Panc1 (cell line): ENCODE results near the gene YTHDF1. TPM values are rescaled to one million over a fixed set of nuclear protein-coding genes. Genes with fewer than 3 reads are reported as not detected.

ENCODE experiments used
- ATAC-seq: fragments of 200-7000 bp; cut with Tn5 transposase; 2 replicates; pipeline ENCODE4 v1.9.1; 2020; ENCODE audit warnings: mild to moderate bottlenecking, moderate library complexity
- BruUV-seq: library from RNA; stranded (reverse); fragments of 400-500 nt; replicated peaks from 2 replicates; lab custom pipeline; 2021; lab: Mats Ljungman, UMichigan
- CTCF ChIA-PET: fragments of 300-600 bp; sonication (Branson Sonifier 250); formaldehyde crosslinking; loops from one replicate; lab custom pipeline; 2022; ENCODE audit warnings: antibody characterized with exemption; lab: Charles Lee
- POLR2A ChIA-PET: fragments of 300-600 bp; sonication (Branson Sonifier 250); formaldehyde crosslinking; loops from one replicate; lab custom pipeline; 2022; ENCODE audit warnings: antibody characterized with exemption; lab: Charles Lee
- DNase-seq: peaks from one replicate; pipeline ENCODE4 v3.0.0-alpha.2; 2010; ENCODE audit warnings: low read depth, low spot score
- H3K27ac ChIP-seq: 2 replicates; pipeline ENCODE4 v1.5.1; 2011; ENCODE audit warnings: mild to moderate bottlenecking, low read length, inconsistent platforms
- H3K27me3 ChIP-seq: fragments of 200-500 bp; sonication (Bioruptor generic); 2 replicates; pipeline ENCODE4 v1.6.0; 2014; ENCODE audit warnings: low read length, inconsistent platforms; ENCODE audit not compliant: control insufficient read depth, insufficient read depth
- H3K36me3 ChIP-seq: fragments of 200-500 bp; sonication (Bioruptor generic); 2 replicates; pipeline ENCODE4 v1.5.1; 2014; ENCODE audit warnings: inconsistent platforms, mild to moderate bottlenecking, low read length, moderate library complexity; ENCODE audit not compliant: control insufficient read depth, insufficient read depth
- H3K4me1 ChIP-seq: 2 replicates; pipeline ENCODE4 v1.5.1; 2011; ENCODE audit warnings: inconsistent platforms, mild to moderate bottlenecking, low read length, moderate library complexity; ENCODE audit not compliant: control insufficient read depth, insufficient read depth
- H3K4me3 ChIP-seq, 2 experiments: 2 replicates each; pipeline ENCODE4 v1.5.1; 2011 to 2012; ENCODE audit warnings: low read depth in 2 of 2, low read length in 2 of 2, mild to moderate bottlenecking in 2 of 2, inconsistent platforms in 1 of 2, moderate library complexity in 1 of 2
- H3K9me3 ChIP-seq: fragments of 200-500 bp; sonication (Bioruptor generic); 2 replicates; pipeline ENCODE4 v1.5.1; 2014; ENCODE audit warnings: low read depth, mild to moderate bottlenecking, inconsistent platforms, low read length, moderate library complexity; ENCODE audit not compliant: control insufficient read depth, insufficient read depth
- POLR2AphosphoS5 ChIP-seq: IDR thresholded peaks from 2 replicates; pipeline ENCODE4 v1.6.1; 2012; ENCODE audit warnings: mild to moderate bottlenecking, low read depth, low read length, moderate library complexity
- SIN3A ChIP-seq: IDR thresholded peaks from 2 replicates; pipeline ENCODE4 v1.6.1; 2012; ENCODE audit warnings: low read depth, mild to moderate bottlenecking, low read length, moderate library complexity, borderline replicate concordance; ENCODE audit not compliant: insufficient read depth
- TCF7L2 ChIP-seq: IDR thresholded peaks from 2 replicates; pipeline ENCODE4 v1.6.1; 2011; ENCODE audit warnings: mild to moderate bottlenecking, low read depth, low read length, inconsistent platforms
- in situ Hi-C: cut with HindIII; loops from 2 replicates; pipeline ENCODE4 v1.10.0; 2016; ENCODE audit warnings: low sequenced_read_pairs, low pct_unique_long_range_greater_than_20kb
- intact Hi-C: fragments of 100-400 bp; cut with micrococcal nuclease; formaldehyde crosslinking; loops from one replicate; pipeline ENCODE4 v1.10.0; 2022; ENCODE audit not compliant: unreplicated experiment
- total RNA-seq: library from RNA; stranded (reverse); gene quantifications from one replicate; pipeline ENCODE4 v1.2.1, GENCODE V29; 2021; ENCODE audit not compliant: unreplicated experiment
- TF ChIP-seq, protein P1 (sequence below), 2 experiments: IDR thresholded peaks; 2 replicates each; pipeline ENCODE4 v1.6.1; 2011 to 2012; ENCODE audit warnings: low read depth in 2 of 2, control low read depth in 1 of 2, low read length in 1 of 2, mild to moderate bottlenecking in 1 of 2, moderate library complexity in 1 of 2; ENCODE audit not compliant: insufficient read depth in 1 of 2
- TF ChIP-seq, protein P2 (sequence below): fragments of 450-650 bp; IDR thresholded peaks from 2 replicates; pipeline ENCODE4 v1.5.1; 2017; ENCODE audit warnings: mild to moderate bottlenecking

YTHDF1 gene
- total RNA-seq, 1 experiment from 2014 or later: 43.0 TPM

DNA sequence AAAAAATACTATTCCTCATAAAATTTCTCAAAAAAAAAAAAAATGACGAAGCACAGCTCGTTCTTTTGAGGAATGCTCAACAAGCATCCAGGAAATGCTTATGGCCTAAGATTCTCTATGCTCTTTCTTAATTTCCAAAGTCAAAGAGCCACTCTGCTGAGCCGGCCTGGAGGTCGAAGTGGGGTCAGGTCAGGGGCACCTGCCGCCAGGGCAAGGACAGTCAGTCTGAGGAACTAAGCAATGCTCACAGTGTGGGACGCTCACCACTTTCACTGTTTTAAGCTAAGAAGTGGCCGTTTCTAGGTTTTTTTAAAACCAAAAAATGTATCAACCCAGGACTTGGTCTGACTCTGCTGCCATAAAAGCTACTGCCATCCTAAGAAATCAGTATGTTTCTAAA, 17.3 kb downstream of the YTHDF1 start:
- TF ChIP-seq, protein P1, sequence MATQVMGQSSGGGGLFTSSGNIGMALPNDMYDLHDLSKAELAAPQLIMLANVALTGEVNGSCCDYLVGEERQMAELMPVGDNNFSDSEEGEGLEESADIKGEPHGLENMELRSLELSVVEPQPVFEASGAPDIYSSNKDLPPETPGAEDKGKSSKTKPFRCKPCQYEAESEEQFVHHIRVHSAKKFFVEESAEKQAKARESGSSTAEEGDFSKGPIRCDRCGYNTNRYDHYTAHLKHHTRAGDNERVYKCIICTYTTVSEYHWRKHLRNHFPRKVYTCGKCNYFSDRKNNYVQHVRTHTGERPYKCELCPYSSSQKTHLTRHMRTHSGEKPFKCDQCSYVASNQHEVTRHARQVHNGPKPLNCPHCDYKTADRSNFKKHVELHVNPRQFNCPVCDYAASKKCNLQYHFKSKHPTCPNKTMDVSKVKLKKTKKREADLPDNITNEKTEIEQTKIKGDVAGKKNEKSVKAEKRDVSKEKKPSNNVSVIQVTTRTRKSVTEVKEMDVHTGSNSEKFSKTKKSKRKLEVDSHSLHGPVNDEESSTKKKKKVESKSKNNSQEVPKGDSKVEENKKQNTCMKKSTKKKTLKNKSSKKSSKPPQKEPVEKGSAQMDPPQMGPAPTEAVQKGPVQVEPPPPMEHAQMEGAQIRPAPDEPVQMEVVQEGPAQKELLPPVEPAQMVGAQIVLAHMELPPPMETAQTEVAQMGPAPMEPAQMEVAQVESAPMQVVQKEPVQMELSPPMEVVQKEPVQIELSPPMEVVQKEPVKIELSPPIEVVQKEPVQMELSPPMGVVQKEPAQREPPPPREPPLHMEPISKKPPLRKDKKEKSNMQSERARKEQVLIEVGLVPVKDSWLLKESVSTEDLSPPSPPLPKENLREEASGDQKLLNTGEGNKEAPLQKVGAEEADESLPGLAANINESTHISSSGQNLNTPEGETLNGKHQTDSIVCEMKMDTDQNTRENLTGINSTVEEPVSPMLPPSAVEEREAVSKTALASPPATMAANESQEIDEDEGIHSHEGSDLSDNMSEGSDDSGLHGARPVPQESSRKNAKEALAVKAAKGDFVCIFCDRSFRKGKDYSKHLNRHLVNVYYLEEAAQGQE (IDR thresholded peaks at IDR 0.05; ENCODE audit: insufficient read depth in 1 of 2, low read depth in 2 of 2, low read length in 1 of 2): no peak
- TF ChIP-seq POLR2AphosphoS5 (no peak), SIN3A (no peak), TCF7L2 (no peak)
- TF ChIP-seq, protein P2, sequence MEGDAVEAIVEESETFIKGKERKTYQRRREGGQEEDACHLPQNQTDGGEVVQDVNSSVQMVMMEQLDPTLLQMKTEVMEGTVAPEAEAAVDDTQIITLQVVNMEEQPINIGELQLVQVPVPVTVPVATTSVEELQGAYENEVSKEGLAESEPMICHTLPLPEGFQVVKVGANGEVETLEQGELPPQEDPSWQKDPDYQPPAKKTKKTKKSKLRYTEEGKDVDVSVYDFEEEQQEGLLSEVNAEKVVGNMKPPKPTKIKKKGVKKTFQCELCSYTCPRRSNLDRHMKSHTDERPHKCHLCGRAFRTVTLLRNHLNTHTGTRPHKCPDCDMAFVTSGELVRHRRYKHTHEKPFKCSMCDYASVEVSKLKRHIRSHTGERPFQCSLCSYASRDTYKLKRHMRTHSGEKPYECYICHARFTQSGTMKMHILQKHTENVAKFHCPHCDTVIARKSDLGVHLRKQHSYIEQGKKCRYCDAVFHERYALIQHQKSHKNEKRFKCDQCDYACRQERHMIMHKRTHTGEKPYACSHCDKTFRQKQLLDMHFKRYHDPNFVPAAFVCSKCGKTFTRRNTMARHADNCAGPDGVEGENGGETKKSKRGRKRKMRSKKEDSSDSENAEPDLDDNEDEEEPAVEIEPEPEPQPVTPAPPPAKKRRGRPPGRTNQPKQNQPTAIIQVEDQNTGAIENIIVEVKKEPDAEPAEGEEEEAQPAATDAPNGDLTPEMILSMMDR: no peak
- ChIA-PET CTCF (interaction anchor here (0.7 kb wide), 1 partner anchor 34 kb away, joined by 4 read pairs; no protein-coding TSS in a partner anchor), POLR2A (interaction anchor here (0.6 to 0.7 kb wide), 2 partner anchors 18 to 241 kb away, joined by 5 to 11 read pairs; no protein-coding TSS in a partner anchor)
- DNase-seq (no peak), ATAC-seq (no peak)
- intact Hi-C loops: no loop called here
- Histone ChIP-seq H3K36me3 (peaks cover 2% of the 10 kb centered on the region), H3K27me3 (no peaks in the 10 kb centered on the region), H3K27ac (no peak overlapping the region), H3K9me3 (no peaks in the 10 kb centered on the region), H3K4me1 (0 out of 2 replicates have a peak, but pooled peaks cover 3% of the 10 kb centered on the region), H3K4me3 (no peak overlapping the region)
- in situ Hi-C loops: no loop called here
- no TSS peak for BruUV-seq

DNA sequence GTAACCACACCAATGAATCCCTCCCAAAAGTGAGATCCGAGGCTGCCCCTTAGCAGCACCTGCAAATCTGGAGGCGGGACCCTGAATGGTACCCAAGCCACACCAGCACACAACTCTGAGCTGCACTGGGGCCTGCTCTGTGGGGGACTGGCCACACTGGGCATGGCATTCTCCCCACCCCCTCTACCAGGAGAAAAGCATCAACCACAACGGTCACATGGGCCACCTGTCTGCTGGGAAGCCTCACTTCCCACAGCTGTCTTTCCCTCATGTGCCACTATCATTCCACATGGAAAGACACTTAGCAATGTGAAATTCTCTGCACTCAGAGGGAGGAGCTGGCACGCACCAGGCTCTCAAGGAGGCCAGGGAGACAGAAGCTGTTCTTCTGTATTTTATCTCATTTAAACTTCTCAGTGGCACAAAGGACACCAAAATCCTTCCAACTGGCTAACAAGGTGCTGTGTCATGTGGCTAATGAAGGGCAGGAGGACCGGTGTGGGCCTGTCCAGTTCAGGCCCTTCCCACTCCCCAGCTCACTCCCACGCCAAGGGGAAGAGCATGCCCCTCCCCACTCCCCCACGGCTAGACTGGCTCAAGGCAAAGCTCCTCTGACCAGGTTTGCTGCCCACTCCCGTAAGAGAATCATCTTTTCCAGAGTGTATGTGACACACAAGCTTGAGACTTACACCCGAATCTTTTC, 19.0 kb downstream of the YTHDF1 start:
- Histone ChIP-seq H3K9me3 (no peaks in the 10 kb centered on the region), H3K4me1 (0 out of 2 replicates have a peak, but pooled peaks cover 3% of the 10 kb centered on the region), H3K4me3 (no peak overlapping the region), H3K27me3 (no peaks in the 10 kb centered on the region), H3K27ac (no peak overlapping the region), H3K36me3 (peaks cover 2% of the 10 kb centered on the region)
- DNase-seq: no peak
- no peak; the same call in 1 of the 2 replicates for ATAC-seq
- ChIA-PET CTCF (no interaction called here), POLR2A (no interaction called here)
- in situ Hi-C loops: no loop called here
- no TSS peak for BruUV-seq
- TF ChIP-seq POLR2AphosphoS5 (no peak), TCF7L2 (no peak), SIN3A (no peak)
- TF ChIP-seq, protein P2: no peak
- TF ChIP-seq, protein P1 (IDR thresholded peaks at IDR 0.05; ENCODE audit: insufficient read depth in 1 of 2, low read depth in 2 of 2, low read length in 1 of 2): no peak
- intact Hi-C loops: no loop called here
